GM18498 (cell line): ENCODE data around the gene SLC6A8.

Experiments
- ATAC-seq: cut with Tn5 transposase; IDR thresholded peaks from one replicate; pipeline ENCODE4 v1.9.1; 2021; ENCODE audit warnings: mild to moderate bottlenecking, moderate library complexity; ENCODE audit not compliant: unreplicated experiment

Gene SLC6A8

DNA sequence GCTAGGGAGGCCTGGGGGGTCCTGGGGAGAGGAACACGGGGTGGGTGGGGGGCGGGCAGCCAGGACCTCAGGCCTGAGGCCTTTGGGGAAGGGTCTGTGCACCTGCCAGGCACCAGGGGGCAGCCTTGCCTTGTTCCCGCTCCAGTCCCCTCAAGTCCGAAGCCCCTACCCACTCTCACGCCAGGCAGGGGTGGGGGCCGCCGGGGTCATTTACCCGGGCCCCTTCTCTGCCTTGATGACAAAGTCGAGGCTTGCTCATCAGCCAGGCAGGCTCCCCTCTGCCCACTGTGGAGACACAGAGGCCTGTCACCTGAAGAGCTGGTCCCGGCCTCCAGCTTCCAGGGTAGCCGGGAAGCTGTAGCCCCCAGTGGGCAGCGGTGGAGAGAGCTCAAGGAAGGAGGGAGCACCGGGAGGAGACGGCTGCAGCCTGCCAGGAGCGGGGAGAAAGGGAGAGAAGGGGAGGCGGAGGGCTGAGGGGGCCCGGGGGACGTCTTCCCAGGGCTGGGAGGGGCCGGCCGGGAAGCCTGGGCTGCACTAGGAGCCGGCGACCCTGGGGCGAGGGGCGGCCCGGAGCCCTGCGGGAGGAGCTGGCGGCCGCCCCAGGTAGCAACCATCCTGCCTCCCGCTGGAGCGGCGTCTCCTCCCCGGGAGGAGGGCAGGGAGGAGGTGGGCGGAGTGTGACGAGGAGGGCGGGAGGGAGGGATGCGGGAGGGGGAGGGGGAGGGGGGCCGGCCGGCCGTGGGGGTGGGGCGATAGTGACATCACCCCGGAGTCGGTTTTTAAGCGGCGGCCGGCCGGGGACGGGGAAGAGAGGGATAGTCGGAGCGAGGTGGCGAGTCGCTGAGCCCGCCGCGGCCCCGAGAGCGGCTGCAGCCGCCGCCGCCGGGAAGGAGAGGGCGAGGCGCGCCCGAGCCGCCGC, at the start of gene SLC6A8:
TSS of gene SLC6A8 (plus strand) at position 806 of the 919 bp plus-strand sequence. CDS start 649 bp downstream, outside the sequence.
- no peak for ATAC-seq

DNA sequence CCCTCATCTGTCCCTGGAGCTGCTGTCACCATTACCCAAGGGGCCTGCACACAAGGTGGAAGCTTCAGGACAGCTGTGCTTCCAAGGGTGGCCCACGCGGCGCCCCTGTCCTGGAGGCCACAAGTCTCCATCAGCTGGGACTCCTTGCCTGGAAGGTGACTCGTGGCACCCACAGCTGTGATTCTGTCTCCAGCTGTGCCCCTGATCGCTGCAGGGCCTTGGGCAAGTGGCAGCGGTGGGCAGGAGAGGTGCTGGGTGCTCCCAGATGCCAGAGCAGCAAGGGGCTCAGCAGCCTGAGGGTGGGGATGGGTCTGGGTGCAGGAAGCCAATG, 49.7 kb upstream of the SLC6A8 start:
- ATAC-seq: no peak

GRCh38 chrX:153638436-153639176, 49.1 kb upstream of the SLC6A8 start:
- no peak for ATAC-seq

- no peak for ATAC-seq
Observed at GRCh38 chrX:153639177-153640044, 48.3 kb upstream of the SLC6A8 start.

- no peak for ATAC-seq
Observed at GRCh38 chrX:153640045-153640686, 47.6 kb upstream of the SLC6A8 start.

GRCh38 chrX:153640736-153641575, 46.8 kb upstream of the SLC6A8 start:
- no peak for ATAC-seq

DNA sequence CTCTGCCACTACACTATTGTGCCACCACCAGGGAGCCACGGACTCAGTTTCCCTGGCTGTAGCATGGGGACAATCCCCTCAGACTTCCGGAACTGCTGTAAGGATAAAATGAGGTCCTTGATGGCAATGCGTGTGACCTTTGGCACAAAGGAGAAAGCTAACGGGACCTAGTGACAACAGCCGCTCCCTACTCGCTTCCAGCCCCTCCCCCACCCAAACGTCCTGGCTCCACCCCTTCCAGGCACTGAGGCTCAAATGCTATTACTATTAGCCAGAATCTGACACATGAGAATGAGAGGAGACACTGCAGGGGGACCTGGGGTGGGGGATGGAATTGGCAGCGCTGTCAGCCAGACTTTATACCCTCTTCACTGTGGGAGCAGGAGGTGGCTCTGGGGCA, 46.1 kb upstream of the SLC6A8 start:
- no peak for ATAC-seq

GRCh38 chrX:153642051-153642654, 45.6 kb upstream of the SLC6A8 start:
- ATAC-seq: no peak

- no peak for ATAC-seq
Observed at GRCh38 chrX:153642655-153643430, 44.9 kb upstream of the SLC6A8 start.

GRCh38 chrX:153643431-153644351, 44.0 kb upstream of the SLC6A8 start:
- no peak for ATAC-seq

GRCh38 chrX:153644356-153645125, 43.2 kb upstream of the SLC6A8 start:
- ATAC-seq: no peak

GRCh38 chrX:153645151-153645550, 42.6 kb upstream of the SLC6A8 start:
- no peak for ATAC-seq

DNA sequence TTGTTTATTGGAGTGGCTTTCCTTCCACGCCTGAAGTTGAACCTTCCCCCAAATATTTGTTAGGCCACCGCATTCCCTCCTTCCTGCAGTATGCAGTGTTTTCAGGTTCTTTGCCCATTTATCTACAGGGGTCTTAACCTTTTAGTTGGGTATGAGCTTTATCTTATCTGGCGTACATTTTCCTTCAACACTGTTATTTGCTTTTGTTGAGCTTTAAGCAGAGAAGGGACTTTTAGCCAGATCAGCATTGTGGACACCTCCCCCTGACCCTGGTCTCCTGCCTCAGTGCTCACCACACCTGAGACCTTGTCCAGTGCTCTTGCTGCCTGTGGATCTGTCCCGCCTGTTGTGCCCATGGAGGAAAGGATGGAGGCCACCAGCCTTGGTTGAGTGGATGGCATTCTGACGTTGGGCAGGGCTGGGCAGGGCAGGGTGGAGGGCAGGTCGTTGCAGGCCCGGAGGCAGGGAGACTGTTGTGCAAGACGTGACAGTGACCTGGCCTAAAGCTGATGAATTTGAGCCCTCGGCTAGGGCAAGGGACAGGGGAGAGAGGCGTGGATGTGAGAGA, 41.7 kb upstream of the SLC6A8 start:
- no peak for ATAC-seq

DNA sequence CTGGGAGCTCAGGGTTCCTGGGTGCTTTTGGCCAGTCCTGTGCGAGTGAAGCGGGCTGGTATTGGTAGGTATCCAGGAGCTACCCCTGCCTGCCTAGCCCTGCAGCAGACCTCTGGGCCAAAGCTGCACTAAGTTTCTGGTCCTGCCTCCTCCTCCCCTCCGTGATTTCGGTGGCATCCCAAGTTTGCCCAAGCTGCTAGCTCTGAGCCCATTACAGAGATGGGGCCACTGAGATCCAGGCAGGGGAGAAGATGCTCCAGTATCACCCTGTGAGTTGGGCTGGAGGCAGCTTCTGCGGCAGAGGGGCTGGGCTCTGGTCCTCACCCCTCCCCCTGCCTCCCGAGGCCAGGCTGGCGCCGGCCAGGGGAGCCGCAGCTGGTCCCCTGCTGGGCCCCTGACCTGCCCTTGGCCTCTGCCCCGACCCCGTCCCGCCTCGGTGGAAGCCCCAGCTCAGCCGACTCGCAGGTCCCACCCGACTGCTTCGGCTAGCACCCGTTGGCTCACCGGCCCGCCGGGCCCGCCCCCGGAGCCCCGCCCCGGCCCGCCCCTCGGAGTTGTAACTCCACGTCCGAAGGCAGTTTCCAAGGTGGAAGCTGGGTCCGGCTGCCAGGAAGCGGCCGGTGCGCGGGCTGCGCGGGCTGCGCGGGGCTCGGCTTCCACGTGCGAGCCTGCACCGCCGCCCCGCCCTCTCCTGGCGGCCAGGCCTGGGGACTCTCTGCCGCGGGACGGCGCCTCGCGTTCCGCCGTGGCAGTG, 40.9 kb upstream of the SLC6A8 start, which contains the start of gene DUSP9:
TSS of gene DUSP9 (plus strand) at position 584 of the 754 bp plus-strand sequence. CDS start 751 bp downstream, outside the sequence.
- ATAC-seq: no peak
